Omental fat pad (tissue), 4 donors: Measurements from ENCODE around the gene RIOK2. TPM values are rescaled to one million over a fixed set of nuclear protein-coding genes. Genes with fewer than 3 reads are reported as not detected.

ENCODE experiments used
- ATAC-seq: fragments of 150-250 bp; one replicate; pipeline ENCODE4 v1.9.1; 2016; ENCODE audit warnings: mild to moderate bottlenecking, moderate library complexity; ENCODE audit not compliant: low FRiP score
- DNase-seq: peaks from one replicate; pipeline ENCODE4 v3.0.0-alpha.2; 2019; ENCODE audit warnings: low spot score
- total RNA-seq, 4 donors: library from RNA; depleted of rRNA; stranded (reverse); fragments of >200 nt; gene quantifications; one replicate each; pipeline ENCODE4 v1.1.0, GENCODE V29; 2016
- TF ChIP-seq, protein P1 (sequence below), 3 donors: fragments of 450-650 bp; IDR thresholded peaks; one replicate each; pipeline ENCODE4 v1.5.1; 2016 to 2017; ENCODE audit warnings: antibody characterized with exemption in 3 of 3, mild to moderate bottlenecking in 3 of 3, moderate library complexity in 2 of 3

RIOK2 gene
- total RNA-seq, 4 donors from 2014 or later = 24.7 to 37.0 (median 28.0) TPM

DNA sequence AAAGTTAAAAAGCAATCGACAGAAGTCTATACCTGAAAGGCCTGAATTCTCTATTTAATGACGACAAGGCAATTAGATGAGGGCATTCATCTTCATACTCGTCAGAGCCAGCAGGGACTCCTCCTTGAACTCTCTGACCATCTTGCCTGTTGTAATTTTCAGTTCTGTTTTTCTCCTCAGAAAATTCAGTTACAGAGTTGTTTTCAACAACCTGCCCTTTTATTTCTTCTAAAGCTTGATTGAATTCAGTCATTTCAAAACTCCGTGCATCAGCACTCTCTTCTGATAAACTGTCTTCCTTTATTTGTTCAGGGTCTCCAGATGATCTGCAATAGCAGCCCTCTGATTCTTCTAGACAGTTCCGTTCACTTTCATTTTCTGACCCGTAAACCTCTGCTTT is 15.6 kb downstream of the RIOK2 start:
- no peak for DNase-seq
- TF ChIP-seq, protein P1, sequence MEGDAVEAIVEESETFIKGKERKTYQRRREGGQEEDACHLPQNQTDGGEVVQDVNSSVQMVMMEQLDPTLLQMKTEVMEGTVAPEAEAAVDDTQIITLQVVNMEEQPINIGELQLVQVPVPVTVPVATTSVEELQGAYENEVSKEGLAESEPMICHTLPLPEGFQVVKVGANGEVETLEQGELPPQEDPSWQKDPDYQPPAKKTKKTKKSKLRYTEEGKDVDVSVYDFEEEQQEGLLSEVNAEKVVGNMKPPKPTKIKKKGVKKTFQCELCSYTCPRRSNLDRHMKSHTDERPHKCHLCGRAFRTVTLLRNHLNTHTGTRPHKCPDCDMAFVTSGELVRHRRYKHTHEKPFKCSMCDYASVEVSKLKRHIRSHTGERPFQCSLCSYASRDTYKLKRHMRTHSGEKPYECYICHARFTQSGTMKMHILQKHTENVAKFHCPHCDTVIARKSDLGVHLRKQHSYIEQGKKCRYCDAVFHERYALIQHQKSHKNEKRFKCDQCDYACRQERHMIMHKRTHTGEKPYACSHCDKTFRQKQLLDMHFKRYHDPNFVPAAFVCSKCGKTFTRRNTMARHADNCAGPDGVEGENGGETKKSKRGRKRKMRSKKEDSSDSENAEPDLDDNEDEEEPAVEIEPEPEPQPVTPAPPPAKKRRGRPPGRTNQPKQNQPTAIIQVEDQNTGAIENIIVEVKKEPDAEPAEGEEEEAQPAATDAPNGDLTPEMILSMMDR (IDR thresholded peaks at IDR 0.05) = no peak
- no peak for ATAC-seq

- ATAC-seq = no peak
- TF ChIP-seq, protein P1 (IDR thresholded peaks at IDR 0.05) = no peak
- no peak for DNase-seq
Measured at GRCh38 chr5:97165726-97166125, 17.3 kb downstream of the RIOK2 start.

DNA sequence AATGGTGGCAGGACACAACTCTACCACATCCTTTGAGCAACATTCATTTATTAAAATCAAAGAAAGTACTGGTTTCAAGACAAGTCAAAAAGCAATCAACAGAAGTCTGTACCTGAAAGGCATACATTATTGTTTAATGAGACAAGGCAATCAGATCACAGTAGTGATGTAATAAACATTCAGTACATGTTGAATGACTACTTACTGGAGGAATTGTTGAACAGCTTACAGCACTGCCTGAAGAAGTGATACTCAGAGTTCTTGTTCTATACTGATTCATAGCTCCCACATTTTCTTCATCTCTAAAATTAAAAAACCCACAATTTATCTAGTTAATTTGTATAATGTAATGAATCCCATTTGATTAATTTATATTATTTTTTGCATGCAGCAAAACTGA is 18.2 kb downstream of the RIOK2 start:
- ATAC-seq (no peak), DNase-seq (no peak)
- TF ChIP-seq, protein P1 (IDR thresholded peaks at IDR 0.05) = no peak

- no peak for ATAC-seq
- DNase-seq = no peak
- TF ChIP-seq, protein P1 (IDR thresholded peaks at IDR 0.05) = no peak
Measured at GRCh38 chr5:97163790-97164285, 19.2 kb downstream of the RIOK2 start.

GRCh38 chr5:97163360-97163764 is 19.7 kb downstream of the RIOK2 start:
- ATAC-seq (no peak), DNase-seq (no peak)

DNA sequence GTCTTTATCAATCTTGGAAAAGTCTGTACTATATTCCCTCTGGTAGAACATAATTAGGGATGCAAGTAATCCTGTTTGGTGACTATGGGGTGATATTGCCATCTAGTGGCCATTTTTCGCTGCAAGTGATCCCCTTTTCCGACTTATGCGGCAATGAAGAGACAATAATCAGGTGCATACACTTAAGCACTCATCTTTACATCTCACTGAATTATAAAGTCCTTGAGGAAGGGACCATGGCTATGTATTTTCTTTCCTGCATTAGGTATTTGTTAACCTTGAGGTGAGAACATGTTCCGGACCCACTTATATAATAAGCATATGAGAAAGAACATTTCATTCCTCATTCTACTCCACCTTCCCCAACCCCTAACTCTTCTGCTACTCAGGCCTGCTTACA is 21.0 kb downstream of the RIOK2 start:
- ATAC-seq (no peak), DNase-seq (no peak)
- TF ChIP-seq, protein P1 (IDR thresholded peaks at IDR 0.05) = peak in 2 of 3 donors; percentile 26 to 62

More at GRCh38 chr5:97163360-97163764, 19.7 kb downstream of the RIOK2 start:
- TF ChIP-seq, protein P1 (IDR thresholded peaks at IDR 0.05) = no peak

- ATAC-seq (no peak), DNase-seq (no peak)
- TF ChIP-seq, protein P1 (IDR thresholded peaks at IDR 0.05) = no peak
Measured at GRCh38 chr5:97157689-97158088, 25.4 kb downstream of the RIOK2 start.
